IPS-18c (cell line): Measurements from ENCODE around the gene LITAF.
A peak's percentile ranks its signal among the peaks of the same experiment; 100 is the strongest.
"Not testable (repeated sequence)": the region's sequence is repeated elsewhere in the genome, so short reads cannot be mapped to it uniquely, and the experiment has no call there.

Experiments
- H3K4me3 ChIP-seq: 2 replicates; pipeline ENCODE4 v1.7.0; 2013; ENCODE audit warnings: low read depth, mild to moderate bottlenecking, low read length, moderate library complexity; ENCODE audit not compliant: insufficient read depth
- H3K9me3 ChIP-seq: one replicate; pipeline ENCODE4 v1.6.1; 2013; ENCODE audit warnings: mild to moderate bottlenecking, low read length, moderate library complexity; ENCODE audit not compliant: control insufficient read depth, insufficient read depth

Gene LITAF

DNA sequence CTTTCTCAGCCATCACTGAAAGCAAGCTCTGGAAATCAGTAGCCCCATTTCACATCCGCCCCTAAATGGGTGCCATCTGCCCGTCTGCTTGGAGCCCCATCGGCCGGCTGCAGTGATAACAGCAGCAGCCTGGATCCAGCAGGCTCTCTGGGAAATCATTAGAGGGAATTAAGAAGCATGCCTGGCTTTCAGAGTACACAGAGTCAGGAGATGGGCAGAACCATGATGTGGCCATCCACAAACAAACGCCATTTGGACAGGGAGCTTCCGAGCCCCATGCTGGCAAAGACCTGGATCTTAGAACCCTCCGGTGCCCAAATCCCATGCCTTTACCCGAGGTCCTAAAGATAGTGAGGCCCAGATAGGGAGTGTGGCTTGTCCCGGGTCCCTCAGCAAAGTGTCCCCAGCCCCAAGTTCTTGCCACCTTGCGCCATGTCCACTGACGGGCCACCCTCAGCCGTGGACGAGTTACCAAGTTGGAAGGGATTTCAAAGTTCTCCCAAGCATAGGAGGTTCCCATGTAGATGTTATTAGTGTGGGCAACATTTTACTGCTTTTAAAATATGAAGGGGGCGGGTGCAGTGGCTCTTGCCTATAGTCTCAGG, 1.0 kb upstream of the LITAF start:
- Histone ChIP-seq H3K4me3 (peak overlapping the region; percentile 71), H3K9me3 (peaks cover 6% of the 10 kb centered on the region)

DNA sequence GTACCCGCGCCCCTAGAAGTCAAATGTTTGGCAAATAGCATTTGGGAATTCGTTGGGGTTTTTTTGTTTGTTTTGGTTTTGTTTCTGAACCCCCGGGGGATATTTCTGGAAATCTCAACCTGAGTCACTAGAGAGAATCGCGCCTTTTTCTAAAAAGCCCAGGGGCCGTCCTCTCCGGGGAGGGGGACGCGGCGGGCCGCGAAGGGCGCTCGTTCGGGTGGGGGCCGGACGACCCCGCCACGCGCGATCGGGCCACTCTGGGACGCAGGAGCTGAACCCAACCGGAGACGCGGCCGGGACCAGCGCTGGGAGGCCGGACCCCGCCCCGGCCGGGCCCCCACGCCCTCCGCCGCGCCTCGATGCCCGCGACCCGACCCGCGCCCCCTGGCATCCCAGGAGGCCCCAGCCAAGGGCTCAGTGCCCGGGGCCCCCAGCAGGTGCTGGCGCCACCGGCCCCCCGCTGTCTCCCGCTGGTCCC, 302 bp downstream of the LITAF start:
- Histone ChIP-seq H3K9me3 (peaks cover 6% of the 10 kb centered on the region), H3K4me3 (peak overlapping the region; percentile 71)

DNA sequence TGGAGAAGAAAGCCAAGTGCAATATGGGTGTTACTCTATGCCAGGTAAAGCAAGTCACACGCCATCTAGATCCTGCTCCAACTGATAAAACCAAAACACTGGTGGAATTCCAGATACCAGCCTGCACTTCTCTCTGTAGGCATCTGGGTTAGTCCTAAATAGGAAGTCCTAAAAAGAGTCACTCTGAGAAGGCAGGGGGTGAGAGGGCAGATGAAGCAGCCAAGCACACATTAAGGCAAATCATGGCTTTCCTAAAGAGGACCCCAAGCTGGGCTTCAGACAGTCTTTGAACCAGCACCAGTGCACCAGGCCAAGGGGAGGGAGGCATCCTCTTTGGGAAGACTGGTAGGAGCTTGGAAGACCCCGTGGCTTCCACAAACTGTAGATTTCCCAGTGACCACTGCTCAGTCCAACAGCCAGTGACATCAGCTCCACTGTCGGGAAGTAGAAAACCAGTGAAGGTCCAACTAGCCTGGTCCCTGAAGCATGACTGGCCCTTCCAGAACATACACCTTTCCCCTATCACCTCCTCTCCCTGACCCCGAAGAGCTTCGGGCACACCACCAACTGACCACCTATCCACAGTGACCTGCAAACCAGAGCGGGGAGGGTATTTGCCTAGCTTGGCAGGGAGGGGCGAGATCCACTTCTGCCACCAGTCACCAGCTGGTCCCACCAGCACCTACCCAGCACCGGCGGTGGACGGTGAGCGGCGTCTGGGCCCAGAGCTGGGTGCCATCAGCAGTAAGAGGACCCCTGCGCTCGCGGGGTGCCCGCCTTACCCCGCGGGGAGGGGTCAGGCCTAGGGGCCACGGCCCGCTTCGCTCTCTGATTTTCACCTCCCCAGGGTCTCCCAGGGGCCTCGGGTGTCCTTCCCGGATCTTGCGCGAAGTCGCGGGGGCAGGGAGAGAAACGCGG, 1.0 kb downstream of the LITAF start:
- H3K9me3 ChIP-seq = peaks cover 6% of the 10 kb centered on the region
- peak overlapping the region; percentile 71 for H3K4me3 ChIP-seq

DNA sequence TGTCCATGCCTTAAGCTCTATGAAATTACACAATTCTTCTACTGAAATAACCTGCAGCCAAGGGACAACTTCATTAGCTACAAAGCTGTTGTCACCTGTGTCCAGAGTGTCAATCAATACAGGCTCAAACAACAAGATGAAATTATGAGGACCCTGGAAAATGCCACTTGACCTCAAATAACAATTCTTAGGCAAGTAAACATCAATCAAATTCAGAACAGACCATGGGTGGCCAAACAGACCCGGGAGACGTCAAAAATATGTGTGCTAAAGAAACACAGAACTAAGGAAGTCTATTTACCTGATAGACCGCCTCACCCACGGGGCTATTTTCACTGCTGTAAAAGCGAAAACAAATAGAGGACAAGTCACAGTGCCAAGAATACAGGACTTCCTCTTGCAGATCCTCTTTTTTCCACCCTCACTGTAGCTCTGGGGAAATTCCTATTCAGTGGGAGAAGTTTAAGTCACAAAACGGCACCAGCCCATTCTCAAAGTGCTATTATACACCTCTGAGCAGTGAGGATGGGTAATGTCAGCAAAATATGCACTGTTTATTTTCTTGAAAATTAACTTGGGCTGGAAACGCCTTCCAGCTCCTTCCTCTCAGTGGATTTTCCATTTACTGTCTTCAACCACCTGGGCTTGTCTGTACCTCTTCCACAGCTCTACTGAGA, 2.7 kb downstream of the LITAF start:
- Histone ChIP-seq H3K4me3 (0 out of 2 replicates have a peak overlapping the region, but pooled peaks have one; percentile 15), H3K9me3 (peaks cover 6% of the 10 kb centered on the region)

DNA sequence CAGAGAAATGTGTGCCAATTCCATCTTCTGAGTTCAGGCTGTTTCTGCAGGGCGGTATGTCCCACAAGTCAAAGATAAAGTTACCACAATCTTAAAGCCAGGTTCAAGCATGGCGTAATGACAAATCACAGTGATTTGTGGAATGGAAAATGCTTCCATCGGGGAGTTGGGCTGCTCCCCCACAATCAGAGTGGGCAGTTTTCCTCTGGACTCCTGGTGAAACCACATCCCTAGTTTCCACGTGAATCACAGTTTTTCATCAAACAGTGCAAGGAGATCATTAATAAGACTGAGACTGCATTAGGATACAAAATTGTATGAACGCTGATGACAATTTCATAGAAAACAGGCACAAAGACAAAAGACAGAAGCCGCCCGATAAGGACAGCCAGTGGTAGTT, 3.6 kb downstream of the LITAF start:
- Histone ChIP-seq H3K4me3 (peak overlapping the region; percentile 28; the same call in 1 of the 2 replicates), H3K9me3 (peaks cover 6% of the 10 kb centered on the region)

DNA sequence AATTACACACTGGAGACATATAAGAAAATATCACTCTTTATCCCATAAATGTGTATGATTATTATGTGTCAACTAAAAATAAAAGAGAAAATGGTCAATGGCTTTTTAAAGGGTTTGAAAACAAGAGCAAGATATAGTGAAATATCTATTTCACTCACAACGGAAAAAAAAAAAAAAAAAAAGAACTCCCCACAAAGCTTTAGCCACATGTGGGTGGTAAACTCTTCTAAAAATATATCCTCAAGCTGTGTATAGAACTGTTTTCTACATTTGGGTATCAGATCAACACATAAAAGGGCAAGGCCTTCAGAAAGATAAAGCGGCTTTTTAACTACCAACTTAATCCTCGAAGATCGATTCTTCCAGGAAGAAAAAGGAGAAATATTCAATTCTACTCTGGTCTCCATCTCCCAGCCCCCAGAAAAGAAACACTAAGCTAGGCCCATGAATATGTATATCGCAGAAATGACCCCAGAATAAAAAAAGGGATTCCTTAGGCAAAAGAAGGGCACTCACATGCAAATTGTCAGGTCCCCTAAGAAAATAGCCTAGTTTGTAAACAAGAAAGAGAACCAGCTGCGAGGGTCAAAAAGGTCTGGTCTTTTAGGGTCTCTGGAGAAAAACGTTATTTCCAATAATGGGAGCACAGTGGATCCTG, 4.4 kb downstream of the LITAF start:
- H3K4me3 ChIP-seq = no peak overlapping the region; the same call in 1 of the 2 replicates
- peaks cover 4% of the 10 kb centered on the region for H3K9me3 ChIP-seq

DNA sequence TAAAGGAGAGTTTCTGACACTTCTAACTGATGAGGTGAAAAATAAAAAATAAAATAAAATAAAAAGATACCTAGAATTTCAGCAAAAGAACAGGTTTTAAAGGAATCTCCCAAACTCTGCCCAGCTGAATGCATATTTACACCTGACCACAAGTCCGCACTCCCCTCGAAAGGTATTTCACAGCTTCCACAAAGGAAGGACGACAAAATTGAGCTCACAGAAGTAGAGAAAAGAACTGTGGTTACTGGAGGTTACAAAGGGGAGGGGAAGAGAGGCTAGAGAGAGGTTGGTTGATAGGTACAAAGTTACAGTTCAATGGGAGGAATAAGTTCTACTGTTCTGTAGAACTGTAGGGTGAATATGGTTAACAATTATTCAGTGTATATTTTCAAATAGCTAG, 5.0 kb downstream of the LITAF start:
- Histone ChIP-seq H3K9me3 (peaks cover 4% of the 10 kb centered on the region), H3K4me3 (no peak overlapping the region)

DNA sequence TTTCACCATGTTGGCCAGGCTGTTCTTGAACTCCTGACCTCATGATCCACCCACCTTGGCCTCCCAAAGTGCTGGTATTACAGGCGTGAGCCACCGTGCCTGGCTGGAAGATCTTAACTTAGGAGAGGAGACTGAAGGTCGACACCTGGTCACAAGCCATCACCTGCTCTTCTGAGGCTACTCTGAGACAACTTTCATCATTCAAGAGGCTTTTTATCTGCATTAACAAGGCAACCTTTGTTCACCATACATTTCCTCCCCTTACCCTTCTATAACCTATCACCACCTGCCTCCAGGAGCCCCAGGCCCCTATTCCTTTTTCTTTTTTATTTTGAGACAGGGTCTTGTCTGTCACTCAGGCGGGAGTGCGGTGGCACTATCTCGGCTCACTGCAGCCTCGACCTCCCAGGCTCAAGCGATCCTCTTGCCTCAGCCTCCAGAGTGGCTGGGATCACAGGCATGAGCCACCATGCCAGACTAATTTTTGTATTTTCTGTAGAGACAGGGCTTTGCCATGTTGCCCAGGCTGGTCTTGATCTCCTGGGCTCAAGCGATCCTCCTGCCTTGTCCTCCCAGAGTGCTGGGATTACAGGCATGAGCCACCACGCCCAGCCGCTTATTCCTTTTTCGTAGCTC, 6.2 kb downstream of the LITAF start:
- Histone ChIP-seq H3K4me3 (no peak overlapping the region), H3K9me3 (peaks cover 4% of the 10 kb centered on the region)

DNA sequence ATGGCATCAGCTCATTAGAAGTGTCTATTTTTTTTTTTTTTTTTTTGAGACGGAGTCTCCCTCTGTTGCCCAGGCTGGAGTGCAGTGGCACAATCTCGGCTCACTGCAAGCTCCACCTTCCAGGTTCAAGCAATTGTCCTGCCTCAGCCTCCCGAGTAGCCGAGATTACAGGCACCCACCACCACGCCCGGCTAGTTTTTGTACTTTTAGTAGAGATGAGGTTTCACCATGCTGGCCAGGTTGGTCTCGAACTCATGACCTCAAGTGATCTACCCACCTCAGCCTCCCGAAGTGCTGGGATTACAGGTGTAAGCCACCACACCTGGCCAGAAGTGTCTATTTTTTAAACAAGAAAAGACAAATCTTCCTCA, 9.4 kb downstream of the LITAF start:
- not testable (repeated sequence) for H3K9me3 ChIP-seq, H3K4me3 ChIP-seq

DNA sequence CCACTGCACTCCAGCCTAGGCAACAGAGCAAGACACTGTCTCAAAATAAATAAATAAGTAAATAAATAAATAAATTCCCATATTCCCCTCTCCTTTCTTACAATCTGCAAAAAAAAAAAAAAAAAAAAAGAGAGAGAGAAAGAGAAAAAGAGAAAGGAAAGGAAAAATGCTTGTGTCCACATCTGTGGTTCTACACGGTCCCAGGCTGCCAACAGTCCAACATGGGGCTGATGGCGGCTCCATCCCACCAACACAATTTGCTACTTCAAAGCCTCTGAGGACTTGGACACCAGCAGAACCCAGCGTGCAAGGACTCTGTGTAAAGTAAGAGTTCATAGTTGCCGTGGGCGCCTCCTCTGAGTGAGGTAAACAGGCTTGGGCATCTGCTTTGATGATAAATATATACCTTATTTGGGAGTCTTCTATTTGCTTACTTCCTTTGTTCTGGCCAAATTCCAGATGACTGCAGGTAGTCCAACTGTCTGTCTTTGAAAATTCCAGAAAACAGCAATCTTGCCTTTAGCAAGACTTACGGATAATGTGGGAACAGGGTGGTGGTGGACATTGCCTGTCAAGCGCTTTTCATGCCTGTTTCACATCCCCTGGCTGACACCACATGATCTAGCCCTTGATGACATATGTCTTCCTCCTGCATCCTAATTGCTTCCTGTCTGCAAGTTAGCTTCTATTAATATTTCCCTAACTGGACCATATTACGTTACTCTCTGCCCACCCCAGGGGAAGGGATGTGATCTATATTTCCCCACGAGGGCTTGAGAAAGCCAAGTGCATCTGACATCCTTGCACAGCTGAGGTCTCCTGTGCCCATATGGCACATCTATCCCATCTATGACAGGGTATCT, 10.1 kb downstream of the LITAF start:
- Histone ChIP-seq H3K4me3 (no peak overlapping the region), H3K9me3 (no peaks in the 10 kb centered on the region)

DNA sequence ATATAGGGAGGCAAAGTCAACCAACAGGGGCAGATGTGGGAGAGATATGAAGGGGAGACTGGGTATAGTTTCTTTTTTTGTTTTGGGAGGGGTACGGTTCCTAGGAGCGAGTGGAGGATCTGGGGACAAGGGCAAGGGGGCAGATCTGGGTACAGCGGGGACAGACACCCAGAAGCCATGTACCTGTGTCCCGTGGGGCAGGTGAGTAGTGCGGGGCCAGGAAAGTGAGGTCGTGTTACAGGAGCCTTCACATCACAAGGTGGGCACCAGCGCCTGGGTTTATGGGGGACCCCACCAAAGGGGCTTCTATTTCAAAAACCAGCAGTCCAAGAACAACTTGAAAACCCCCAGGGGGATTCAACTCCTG, 11.5 kb downstream of the LITAF start:
- Histone ChIP-seq H3K4me3 (no peak overlapping the region), H3K9me3 (no peaks in the 10 kb centered on the region)

DNA sequence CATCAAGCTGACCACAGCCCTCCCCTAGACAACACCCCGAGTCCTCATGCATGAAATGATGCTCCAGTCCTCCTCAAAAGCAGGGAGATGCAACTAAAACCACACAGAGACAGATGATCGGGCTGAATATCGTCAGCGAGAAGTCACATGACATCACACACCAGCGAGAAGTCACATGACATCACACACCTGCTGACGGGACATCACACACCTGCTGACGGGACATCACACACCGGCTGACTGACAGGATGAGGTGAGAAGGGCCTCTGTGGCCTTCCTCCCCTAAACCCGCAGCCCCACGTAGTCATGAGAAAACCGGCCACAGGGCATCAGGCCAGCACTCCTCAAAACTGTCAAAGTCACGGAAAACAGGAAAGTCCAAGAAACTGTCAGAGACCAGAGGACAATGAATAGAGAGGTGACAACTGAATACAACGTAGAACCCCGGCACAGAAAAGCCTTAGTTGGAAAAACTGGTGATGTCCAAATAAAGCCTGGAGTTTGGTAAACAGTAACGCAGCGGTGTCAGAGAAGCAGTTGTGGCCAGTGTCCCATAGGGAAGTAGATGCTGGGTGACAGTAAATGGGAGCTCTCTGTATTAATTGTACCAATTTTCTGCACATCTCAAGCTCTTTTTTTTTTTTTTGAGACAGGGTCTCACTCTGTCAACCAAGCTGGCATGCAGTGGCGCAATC, 14.3 kb downstream of the LITAF start:
- Histone ChIP-seq H3K9me3 (no peaks in the 10 kb centered on the region), H3K4me3 (no peak overlapping the region)

DNA sequence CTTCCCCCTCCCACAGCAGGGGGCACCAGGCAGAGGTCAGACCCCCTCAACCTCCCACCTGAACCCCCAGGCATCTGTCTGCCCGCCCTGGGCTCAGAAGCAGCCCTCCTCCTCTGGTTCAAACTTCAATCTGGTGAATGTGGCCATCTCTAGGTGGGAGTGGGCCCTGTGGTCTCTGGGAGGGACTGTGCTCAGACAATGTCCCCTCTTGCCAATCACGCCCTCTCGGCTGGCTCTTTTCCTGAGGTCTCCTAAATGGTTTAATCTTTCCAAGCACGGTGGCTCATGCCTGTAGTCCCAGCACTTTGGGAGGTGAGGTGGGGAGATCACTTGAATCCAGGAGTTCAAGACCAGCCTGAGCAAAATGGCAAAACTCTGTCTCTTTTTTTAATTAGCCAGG, 15.2 kb downstream of the LITAF start:
- H3K4me3 ChIP-seq = no peak overlapping the region
- no peaks in the 10 kb centered on the region for H3K9me3 ChIP-seq

DNA sequence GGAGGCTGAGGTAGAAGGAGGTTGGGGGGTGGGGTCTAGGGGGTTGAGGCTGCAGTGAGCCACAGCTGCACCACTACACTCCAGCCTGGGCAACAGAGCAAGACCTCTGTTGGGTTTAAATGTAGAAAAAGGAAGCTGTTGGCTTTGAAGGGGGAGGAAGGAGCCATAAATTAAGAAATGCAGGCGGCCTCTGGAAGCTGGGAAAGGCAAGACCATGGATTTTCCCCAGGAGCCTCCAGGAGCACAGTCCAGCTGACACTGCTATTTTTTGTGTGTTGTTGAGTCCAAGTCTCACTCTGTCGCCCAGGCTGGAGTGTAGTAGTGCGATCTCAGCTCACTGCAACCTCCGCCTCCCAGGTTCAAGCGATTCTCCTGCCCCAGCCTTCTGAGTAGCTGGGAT, 15.9 kb downstream of the LITAF start:
- Histone ChIP-seq H3K9me3 (no peaks in the 10 kb centered on the region), H3K4me3 (no peak overlapping the region)

DNA sequence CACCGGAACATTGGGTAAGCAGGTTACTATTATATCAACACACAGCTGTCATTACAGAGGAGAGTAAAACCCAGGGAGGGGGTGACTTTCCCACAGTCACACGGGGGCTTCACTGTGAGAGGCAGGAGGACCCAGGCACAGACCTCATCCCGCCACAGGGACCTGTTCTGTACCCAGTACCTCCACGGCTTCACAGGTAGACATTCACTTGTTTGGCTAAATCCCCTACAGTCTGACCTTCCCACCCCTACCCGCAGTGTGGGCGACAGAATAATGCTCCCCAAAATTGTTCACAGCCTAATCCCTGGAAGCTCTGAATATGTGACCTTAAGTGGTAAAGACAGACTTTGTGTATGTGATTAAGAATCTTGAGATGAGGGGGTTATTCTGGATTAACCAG, 16.5 kb downstream of the LITAF start:
- Histone ChIP-seq H3K9me3 (no peaks in the 10 kb centered on the region), H3K4me3 (no peak overlapping the region)

DNA sequence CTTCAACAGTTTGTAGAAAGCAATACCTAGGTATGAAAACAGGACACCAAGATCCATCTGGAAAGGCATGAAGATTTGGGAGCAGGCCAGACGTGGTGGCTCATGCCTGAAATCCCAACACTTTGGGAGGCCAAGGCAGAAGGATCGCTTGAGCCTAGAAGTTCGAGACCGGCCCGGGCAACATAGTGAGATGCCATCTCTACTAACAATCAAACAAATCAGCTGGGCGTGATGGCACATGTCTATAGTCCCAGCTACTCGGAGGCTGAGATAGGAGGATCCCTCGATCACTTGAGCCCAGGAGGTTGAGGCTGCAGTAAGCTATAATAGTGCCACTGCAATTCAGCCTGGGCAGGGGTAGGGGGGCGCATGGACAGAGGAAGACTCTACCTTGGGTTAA, 20.3 kb downstream of the LITAF start:
- no peak overlapping the region for H3K4me3 ChIP-seq
- no peaks in the 10 kb centered on the region for H3K9me3 ChIP-seq
